ENCODE results near the gene YY1. TPM values are rescaled to one million over a fixed set of nuclear protein-coding genes. Genes with fewer than 3 reads are reported as not detected.

YY1 gene
- polyA plus RNA-seq, 1 experiment, result 15.7 TPM

- CTCF ChIA-PET, result interaction anchor here (1.1 to 1.8 kb wide), 4 partner anchors 10 to 122 kb away, joined by 3 to 6 read pairs (median 4); no protein-coding TSS in a partner anchor
- no peaks in the 10 kb centered on the region for H3K27me3 ChIP-seq (ENCODE audit: control insufficient read depth, insufficient read depth, low read length)
- TF ChIP-seq CTCF (IDR thresholded peaks at IDR 0.05; ENCODE audit: insufficient read depth, low read depth, low read length), result no peak
These were observed 22.7 kb downstream of the YY1 start for GRCh38 chr14:100261621-100262020.

DNA sequence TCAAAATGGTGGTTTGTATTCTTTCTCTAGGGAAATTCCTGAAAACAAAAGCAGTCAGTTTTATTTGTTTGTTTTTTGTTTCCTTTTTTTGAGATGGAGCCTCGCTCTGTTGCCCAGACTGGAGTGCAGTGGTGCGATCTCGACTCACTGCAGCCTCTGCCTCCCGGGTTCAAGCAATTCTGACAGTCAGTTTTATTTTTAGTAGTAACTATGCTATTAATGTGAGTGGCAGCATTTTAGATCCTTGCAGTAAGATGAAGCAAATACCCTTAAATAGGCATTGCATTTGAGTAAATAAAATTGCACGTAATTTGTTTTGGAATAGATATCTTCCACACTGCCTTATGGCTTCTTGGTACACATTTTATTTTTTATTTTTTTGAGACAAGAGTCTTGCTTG is 23.6 kb downstream of the YY1 start:
- POLR2A ChIA-PET, result no interaction called here
- DNase-seq (ENCODE audit: low read depth), result no peak

More at GRCh38 chr14:100261621-100262020, 22.7 kb downstream of the YY1 start:
- no peak for DNase-seq (ENCODE audit: low read depth)
- POLR2A ChIA-PET, result no interaction called here
- H3K4me3 ChIP-seq (ENCODE audit: low read depth, low read length), result no peak overlapping the region
- H3K36me3 ChIP-seq (ENCODE audit: control insufficient read depth, insufficient read depth, low read length), result peaks cover 4% of the 10 kb centered on the region; the same call in 1 of the 2 replicates

GRCh38 chr14:100263141-100263540 is 24.2 kb downstream of the YY1 start:
- no peak for TF ChIP-seq CTCF (IDR thresholded peaks at IDR 0.05; ENCODE audit: insufficient read depth, low read depth, low read length)
- H3K36me3 ChIP-seq (ENCODE audit: control insufficient read depth, insufficient read depth, low read length), result peaks cover 4% of the 10 kb centered on the region; the same call in 1 of the 2 replicates
- POLR2A ChIA-PET, result no interaction called here
- no peak for DNase-seq (ENCODE audit: low read depth)
- CTCF ChIA-PET, result interaction anchor here (0.8 to 2.1 kb wide), 6 partner anchors 9 to 122 kb away, joined by 3 to 5 read pairs (median 3); no protein-coding TSS in a partner anchor
- no peaks in the 10 kb centered on the region for H3K27me3 ChIP-seq (ENCODE audit: control insufficient read depth, insufficient read depth, low read length)
- H3K4me3 ChIP-seq (ENCODE audit: low read depth, low read length), result no peak overlapping the region

More for the DNA sequence above, 23.6 kb downstream of the YY1 start:
- Histone ChIP-seq H3K36me3 (ENCODE audit: control insufficient read depth, insufficient read depth, low read length) (peaks cover 4% of the 10 kb centered on the region; the same call in 1 of the 2 replicates), H3K27me3 (ENCODE audit: control insufficient read depth, insufficient read depth, low read length) (no peaks in the 10 kb centered on the region), H3K4me3 (ENCODE audit: low read depth, low read length) (no peak overlapping the region)
- CTCF ChIA-PET, result interaction anchor here (0.8 to 1.8 kb wide), 4 partner anchors 14 to 123 kb away, joined by 3 to 4 read pairs (median 3); no protein-coding TSS in a partner anchor
- no peak for TF ChIP-seq CTCF (IDR thresholded peaks at IDR 0.05; ENCODE audit: insufficient read depth, low read depth, low read length)

- Histone ChIP-seq H3K4me3 (ENCODE audit: low read depth, low read length) (no peak overlapping the region), H3K36me3 (ENCODE audit: control insufficient read depth, insufficient read depth, low read length) (peaks cover 2% of the 10 kb centered on the region; the same call in 1 of the 2 replicates), H3K27me3 (ENCODE audit: control insufficient read depth, insufficient read depth, low read length) (no peaks in the 10 kb centered on the region)
- ChIA-PET CTCF (interaction anchor here (1.1 to 1.8 kb wide), 4 partner anchors 10 to 75 kb away, joined by 3 to 5 read pairs (median 4); no protein-coding TSS in a partner anchor), POLR2A (no interaction called here)
- no peak for TF ChIP-seq CTCF (IDR thresholded peaks at IDR 0.05; ENCODE audit: insufficient read depth, low read depth, low read length)
- DNase-seq (ENCODE audit: low read depth), result no peak
These were observed 29.0 kb downstream of the YY1 start for GRCh38 chr14:100267990-100268389.

DNA sequence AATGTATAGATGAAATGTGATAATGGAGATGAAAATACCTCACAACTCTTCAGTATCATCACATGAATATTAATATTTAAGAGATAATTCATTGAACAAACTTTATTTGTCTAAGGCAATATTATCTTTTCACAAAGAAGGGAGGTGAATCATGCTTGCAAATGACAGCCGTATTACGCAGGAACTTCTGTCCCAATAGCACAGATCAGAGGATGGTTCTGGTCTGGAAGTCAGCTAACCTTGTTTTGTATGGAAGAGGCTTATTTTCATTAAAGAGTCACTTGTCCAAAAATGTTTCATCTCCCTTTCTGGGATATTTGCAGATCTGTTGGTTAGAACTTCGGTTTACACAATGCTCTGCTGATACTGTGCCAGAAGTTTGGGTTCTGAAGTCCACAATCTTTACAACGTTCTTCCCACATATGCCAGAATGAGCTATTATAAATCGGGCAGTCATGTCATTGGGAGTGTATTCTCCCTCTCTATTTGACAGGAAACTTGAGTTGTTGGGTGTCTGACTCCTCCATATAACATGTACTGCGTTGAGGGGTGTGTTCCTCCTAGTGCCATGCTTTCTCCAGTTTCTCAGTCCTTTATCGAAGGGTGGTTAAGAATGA is 29.8 kb downstream of the YY1 start:
- CTCF ChIA-PET, result interaction anchor here (0.6 to 1.0 kb wide), 3 partner anchors 14 to 140 kb away, joined by 3 to 4 read pairs (median 3); no protein-coding TSS in a partner anchor
- no peaks in the 10 kb centered on the region for H3K36me3 ChIP-seq (ENCODE audit: control insufficient read depth, insufficient read depth, low read length)
- no peak for TF ChIP-seq CTCF (IDR thresholded peaks at IDR 0.05; ENCODE audit: insufficient read depth, low read depth, low read length)
- no peak overlapping the region for H3K4me3 ChIP-seq (ENCODE audit: low read depth, low read length)
- H3K27me3 ChIP-seq (ENCODE audit: control insufficient read depth, insufficient read depth, low read length), result no peaks in the 10 kb centered on the region
- DNase-seq (ENCODE audit: low read depth), result no peak
- POLR2A ChIA-PET, result no interaction called here
